GM23248 (cell line): ENCODE measurements around the gene RAB6B. TPM values are rescaled to one million over a fixed set of nuclear protein-coding genes. Genes with fewer than 3 reads are reported as not detected.

Experiments
- DNase-seq: peaks from one replicate; pipeline ENCODE4 v3.0.0-alpha.2; 2015
- H2AFZ ChIP-seq: fragments of 200-600 bp; sonication (generic); 2 replicates; pipeline ENCODE4 v1.6.1; 2016; ENCODE audit warnings: antibody characterized with exemption
- H3F3A ChIP-seq: fragments of 200-600 bp; sonication (generic); 2 replicates; pipeline ENCODE4 v1.6.1; 2016; ENCODE audit warnings: mild to moderate bottlenecking, antibody characterized with exemption, mixed run types; ENCODE audit not compliant: insufficient read depth
- H3K27ac ChIP-seq: fragments of 200-600 bp; sonication (generic); 2 replicates; pipeline ENCODE4 v1.5.1; 2016; ENCODE audit warnings: mild to moderate bottlenecking
- H3K27me3 ChIP-seq: fragments of 200-600 bp; sonication (generic); replicated peaks from 2 replicates; pipeline ENCODE4 v1.6.1; 2016; ENCODE audit warnings: mild to moderate bottlenecking; ENCODE audit not compliant: insufficient read depth
- H3K36me3 ChIP-seq: fragments of 200-600 bp; sonication (generic); 2 replicates; pipeline ENCODE4 v1.6.1; 2016; ENCODE audit warnings: low read depth, mild to moderate bottlenecking
- H3K4me1 ChIP-seq: fragments of 200-600 bp; sonication (generic); 2 replicates; pipeline ENCODE4 v1.6.1; 2016; ENCODE audit warnings: mild to moderate bottlenecking; ENCODE audit not compliant: insufficient read depth
- H3K4me2 ChIP-seq: fragments of 200-600 bp; sonication (generic); one replicate; pipeline ENCODE4 v1.6.1; 2016; ENCODE audit warnings: mild to moderate bottlenecking; ENCODE audit not compliant: unreplicated experiment
- H3K4me3 ChIP-seq: fragments of 200-600 bp; sonication (generic); 2 replicates; pipeline ENCODE4 v1.5.1; 2016; ENCODE audit warnings: mild to moderate bottlenecking
- H3K79me2 ChIP-seq: fragments of 200-600 bp; sonication (generic); 2 replicates; pipeline ENCODE4 v1.6.1; 2016; ENCODE audit warnings: mild to moderate bottlenecking; ENCODE audit not compliant: insufficient read depth
- H3K9ac ChIP-seq: fragments of 200-600 bp; sonication (generic); 2 replicates; pipeline ENCODE4 v1.6.1; 2016; ENCODE audit warnings: mild to moderate bottlenecking
- H3K9me2 ChIP-seq: fragments of 200-600 bp; sonication (generic); 2 replicates; pipeline ENCODE4 v1.6.1; 2016; ENCODE audit warnings: mixed run types, mild to moderate bottlenecking, moderate library complexity; ENCODE audit not compliant: insufficient read depth
- H3K9me3 ChIP-seq: fragments of 200-600 bp; sonication (generic); one replicate; pipeline ENCODE4 v1.6.1; 2017; ENCODE audit warnings: low read depth
- H4K20me1 ChIP-seq: fragments of 200-600 bp; sonication (generic); 2 replicates; pipeline ENCODE4 v1.6.0; 2016; ENCODE audit not compliant: insufficient read depth
- EZH2 ChIP-seq: fragments of 200-600 bp; sonication (generic); IDR thresholded peaks from 2 replicates; pipeline ENCODE4 v1.6.1; 2018; ENCODE audit warnings: antibody characterized with exemption, mild to moderate bottlenecking; ENCODE audit not compliant: insufficient read depth, poor library complexity, severe bottlenecking
- EZH2phosphoT487 ChIP-seq: fragments of 200-600 bp; sonication (generic); IDR thresholded peaks from 2 replicates; pipeline ENCODE4 v1.6.1; 2018; ENCODE audit warnings: antibody characterized with exemption, moderate library complexity, mild to moderate bottlenecking, low read depth; ENCODE audit not compliant: insufficient read depth
- WGBS, 2 experiments: methylation state at CpG; one replicate each; pipeline ENCODE4 v1.1.6; 2015 to 2017; ENCODE audit warnings: low lambda C conversion rate in 2 of 2, low coverage in 1 of 2; ENCODE audit errors: missing lambda C conversion rate in 2 of 2; 5-methylcytosine and 5-hydroxymethylcytosine counted together
- in situ Hi-C: fragments of 300-500 bp; cut with MboI; formaldehyde crosslinking; loops from 2 replicates; pipeline ENCODE4 v1.15.0; 2020
- polyA plus RNA-seq: library from polyadenylated mRNA; unstranded; fragments of >200 nt; fragmentation: Nextera tagmentation; extraction: Ambion mirVana; gene quantifications from 2 replicates; pipeline ENCODE4 v1.2.1, GENCODE V29; 2016
- total RNA-seq: library from RNA; depleted of rRNA; stranded (reverse); fragments of >200 nt; shearing (Covaris generic); gene quantifications from 2 replicates; pipeline ENCODE4 v1.2.3, GENCODE V29; 2014

Gene RAB6B
- total and polyA plus RNA-seq, 2 experiments from 2014 or later, result 0.59 to 0.76 TPM

GRCh38 chr3:133837487-133838295 lies 58.0 kb downstream of the RAB6B start:
- 75 to 79% methylated on average over 20 to 22 of the region's 22 CpGs for WGBS, 2 experiments
- H4K20me1 ChIP-seq, result no peaks in the 10 kb centered on the region
- H3K4me2 ChIP-seq, result no peak overlapping the region
- H3F3A ChIP-seq, result no peaks in the 10 kb centered on the region
- no peak overlapping the region for H3K4me3 ChIP-seq
- no peak overlapping the region for H2AFZ ChIP-seq
- H3K9ac ChIP-seq, result no peak overlapping the region
- no peaks in the 10 kb centered on the region for H3K36me3 ChIP-seq
- in situ Hi-C loops, result no loop called here
- H3K27ac ChIP-seq, result no peak overlapping the region
- H3K4me1 ChIP-seq, result no peaks in the 10 kb centered on the region
- no peak for TF ChIP-seq EZH2
- no peak for TF ChIP-seq EZH2phosphoT487
- H3K9me2 ChIP-seq, result no peaks in the 10 kb centered on the region
- no peaks in the 10 kb centered on the region for H3K27me3 ChIP-seq
- H3K9me3 ChIP-seq, result no peaks in the 10 kb centered on the region
- DNase-seq, result no peak
- no peaks in the 10 kb centered on the region for H3K79me2 ChIP-seq

DNA sequence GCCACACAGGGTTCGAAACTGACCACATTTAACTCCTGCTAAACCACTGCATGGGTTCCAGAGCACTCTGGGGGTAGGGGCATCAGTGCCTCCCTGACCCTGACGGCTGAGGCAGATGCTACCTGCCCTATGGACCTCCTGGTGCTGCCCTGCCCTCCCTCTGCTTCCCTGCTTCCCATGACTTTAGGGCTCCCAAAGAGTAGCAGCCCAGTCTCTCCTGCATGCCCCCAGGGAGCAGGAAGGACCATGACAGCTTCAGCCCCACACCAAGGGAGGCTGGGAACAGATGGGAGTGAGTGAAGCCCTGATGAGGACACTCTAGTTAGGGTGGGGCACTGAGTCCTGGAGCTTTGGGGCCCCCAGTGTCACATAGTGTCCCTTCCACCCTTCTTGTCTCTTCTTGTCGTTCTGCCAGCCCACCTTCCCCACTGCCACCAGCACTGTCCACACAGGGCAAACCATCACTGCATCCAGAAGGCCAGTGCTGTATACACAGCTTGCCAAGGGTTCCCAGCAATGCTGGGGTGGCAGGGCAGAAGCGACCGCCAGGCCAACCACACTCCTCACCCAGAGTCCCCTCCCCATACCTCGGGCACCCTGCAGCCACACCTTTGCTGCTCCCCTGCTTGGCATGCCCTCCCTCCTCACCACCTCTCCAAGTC lies 59.1 kb downstream of the RAB6B start:
- Histone ChIP-seq H3K4me1 (no peaks in the 10 kb centered on the region), H3K9me2 (no peaks in the 10 kb centered on the region), H3K9me3 (no peaks in the 10 kb centered on the region), H3K9ac (no peak overlapping the region), H3F3A (no peaks in the 10 kb centered on the region), H4K20me1 (no peaks in the 10 kb centered on the region), H3K4me3 (no peak overlapping the region), H3K27ac (no peak overlapping the region), H2AFZ (no peak overlapping the region), H3K4me2 (no peak overlapping the region), H3K27me3 (no peaks in the 10 kb centered on the region), H3K36me3 (no peaks in the 10 kb centered on the region), H3K79me2 (no peaks in the 10 kb centered on the region)
- TF ChIP-seq EZH2phosphoT487 (no peak), EZH2 (no peak)
- WGBS, 2 experiments, result 78 to 79% methylated on average over 6 of the region's 6 CpGs
- DNase-seq, result no peak
- in situ Hi-C loops, result no loop called here

- in situ Hi-C loops, result no loop called here
- H3K4me2 ChIP-seq, result no peak overlapping the region
- H3K27ac ChIP-seq, result no peak overlapping the region
- no peaks in the 10 kb centered on the region for H3K9me3 ChIP-seq
- no peak overlapping the region for H3K9ac ChIP-seq
- H2AFZ ChIP-seq, result no peak overlapping the region
- 71 to 75% methylated on average over 4 of the region's 4 CpGs for WGBS, 2 experiments
- no peak overlapping the region for H3K4me3 ChIP-seq
- H4K20me1 ChIP-seq, result no peaks in the 10 kb centered on the region
- H3K79me2 ChIP-seq, result no peaks in the 10 kb centered on the region
- H3K4me1 ChIP-seq, result no peaks in the 10 kb centered on the region
- no peaks in the 10 kb centered on the region for H3K27me3 ChIP-seq
- no peaks in the 10 kb centered on the region for H3K9me2 ChIP-seq
- DNase-seq, result no peak
- H3K36me3 ChIP-seq, result no peaks in the 10 kb centered on the region
- TF ChIP-seq EZH2, result no peak
- TF ChIP-seq EZH2phosphoT487, result no peak
- no peaks in the 10 kb centered on the region for H3F3A ChIP-seq
These were observed 59.7 kb downstream of the RAB6B start for GRCh38 chr3:133835961-133836360.

- H3K27ac ChIP-seq, result no peak overlapping the region
- H3K4me2 ChIP-seq, result no peak overlapping the region
- H2AFZ ChIP-seq, result no peak overlapping the region
- H3K9ac ChIP-seq, result no peak overlapping the region
- in situ Hi-C loops, result no loop called here
- no peaks in the 10 kb centered on the region for H4K20me1 ChIP-seq
- no peak for TF ChIP-seq EZH2phosphoT487
- no peak for TF ChIP-seq EZH2
- 79 to 84% methylated on average over 3 of the region's 3 CpGs for WGBS, 2 experiments
- no peaks in the 10 kb centered on the region for H3K4me1 ChIP-seq
- no peaks in the 10 kb centered on the region for H3K79me2 ChIP-seq
- H3K9me3 ChIP-seq, result no peaks in the 10 kb centered on the region
- no peak overlapping the region for H3K4me3 ChIP-seq
- H3K27me3 ChIP-seq, result no peaks in the 10 kb centered on the region
- no peak for DNase-seq
- no peaks in the 10 kb centered on the region for H3K9me2 ChIP-seq
- H3F3A ChIP-seq, result no peaks in the 10 kb centered on the region
- no peaks in the 10 kb centered on the region for H3K36me3 ChIP-seq
These were observed 60.3 kb downstream of the RAB6B start for GRCh38 chr3:133835418-133835743.
